Measurements from ENCODE around the gene CALHM3.
"Not testable (repeated sequence)": the region's sequence is repeated elsewhere in the genome, so short reads cannot be mapped to it uniquely, and the experiment has no call there.

Gene CALHM3

GRCh38 chr10:103490986-103491314, 11.9 kb upstream of the CALHM3 start:
- no peak for ATAC-seq
- TF ChIP-seq OSR1 (CRISPR knock-in tag; IDR thresholded peaks at IDR 0.05) (no peak), TSHZ2 (CRISPR knock-in tag; IDR thresholded peaks at IDR 0.05) (no peak), RARB (CRISPR knock-in tag; IDR thresholded peaks at IDR 0.05) (no peak), ISL1 (CRISPR knock-in tag; IDR thresholded peaks at IDR 0.05) (no peak), ZFP3 (CRISPR knock-in tag; IDR thresholded peaks at IDR 0.05) (no peak), ZFP30 (CRISPR knock-in tag; IDR thresholded peaks at IDR 0.05) (no peak), ARNTL (CRISPR knock-in tag; IDR thresholded peaks at IDR 0.05; ENCODE audit: borderline replicate concordance, low read depth) (no peak), BACH2 (CRISPR knock-in tag; IDR thresholded peaks at IDR 0.05; ENCODE audit: borderline replicate concordance) (no peak), ZNF8 (CRISPR knock-in tag; IDR thresholded peaks at IDR 0.05) (no peak), CSRNP3 (CRISPR knock-in tag; IDR thresholded peaks at IDR 0.05) (no peak), SNAI2 (CRISPR knock-in tag; IDR thresholded peaks at IDR 0.05) (no peak), TCF4 (CRISPR knock-in tag; IDR thresholded peaks at IDR 0.05; ENCODE audit: borderline replicate concordance) (no peak), GLIS3 (CRISPR knock-in tag; IDR thresholded peaks at IDR 0.05) (no peak)

- no peak for ATAC-seq
- no peak for TF ChIP-seq PPARA (CRISPR knock-in tag; IDR thresholded peaks at IDR 0.05; ENCODE audit: borderline replicate concordance)
- no peak for TF ChIP-seq POU6F1 (CRISPR knock-in tag; IDR thresholded peaks at IDR 0.05; ENCODE audit: borderline replicate concordance, low read depth)
- TF ChIP-seq ZNF565 (CRISPR knock-in tag; conservative IDR thresholded peaks at IDR 0.05; ENCODE audit: low read depth) = no peak
- TF ChIP-seq GLIS3 (CRISPR knock-in tag; IDR thresholded peaks at IDR 0.05) = no peak
- TF ChIP-seq ARNTL (CRISPR knock-in tag; IDR thresholded peaks at IDR 0.05; ENCODE audit: borderline replicate concordance, low read depth) = no peak
- TF ChIP-seq TOX (CRISPR knock-in tag; IDR thresholded peaks at IDR 0.05; ENCODE audit: borderline replicate concordance) = no peak
- no peak for TF ChIP-seq ISL1 (CRISPR knock-in tag; IDR thresholded peaks at IDR 0.05)
- TF ChIP-seq TCF4 (CRISPR knock-in tag; IDR thresholded peaks at IDR 0.05; ENCODE audit: borderline replicate concordance) = no peak
- TF ChIP-seq TSHZ2 (CRISPR knock-in tag; IDR thresholded peaks at IDR 0.05) = no peak
Measured at GRCh38 chr10:103487410-103487708, 8.3 kb upstream of the CALHM3 start.

GRCh38 chr10:103486635-103487409, 7.8 kb upstream of the CALHM3 start:
- not testable (repeated sequence) for ATAC-seq

- no peak for TF ChIP-seq CREB5 (CRISPR knock-in tag; IDR thresholded peaks at IDR 0.05; ENCODE audit: low read depth)
- ATAC-seq = peak; percentile 79
Measured at GRCh38 chr10:103481974-103482531, 3.0 kb upstream of the CALHM3 start.
